ENCODE results near the gene SURF1.

SURF1 gene

DNA sequence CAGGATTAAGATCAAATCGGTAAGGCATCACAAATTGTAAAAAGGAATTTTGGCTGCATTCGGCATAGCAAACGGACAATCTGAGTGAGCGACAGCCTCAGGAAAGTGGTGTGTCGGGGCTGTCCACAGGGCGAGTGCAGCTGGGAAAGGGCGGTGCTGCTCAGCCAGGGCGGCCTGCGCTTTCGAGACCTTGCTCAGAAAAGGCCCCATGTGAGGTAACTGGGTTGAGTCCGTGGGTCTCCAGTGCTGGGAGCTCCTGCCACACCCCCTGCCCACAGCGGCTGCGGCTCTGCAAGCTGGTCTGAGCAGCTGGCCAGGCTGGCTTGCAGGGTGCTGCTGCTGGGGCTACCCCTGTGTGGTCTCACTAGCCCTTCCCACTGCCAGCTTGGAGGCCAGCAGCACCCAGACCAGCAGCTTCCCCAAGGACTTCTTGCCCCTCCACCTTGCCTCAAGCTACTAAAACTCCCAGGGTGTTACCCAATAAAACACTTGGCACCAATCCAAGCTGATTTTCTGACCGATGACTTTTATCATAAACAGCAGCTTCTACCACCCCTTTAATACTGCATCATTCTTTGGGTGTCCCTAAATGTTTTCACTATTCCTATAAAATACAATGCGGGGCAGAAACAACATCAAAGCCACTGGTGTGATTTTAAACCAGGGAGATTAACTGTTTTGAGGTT, 6.2 kb upstream of the SURF1 start:
- no peak for DNase-seq (ENCODE audit: low read depth)

DNA sequence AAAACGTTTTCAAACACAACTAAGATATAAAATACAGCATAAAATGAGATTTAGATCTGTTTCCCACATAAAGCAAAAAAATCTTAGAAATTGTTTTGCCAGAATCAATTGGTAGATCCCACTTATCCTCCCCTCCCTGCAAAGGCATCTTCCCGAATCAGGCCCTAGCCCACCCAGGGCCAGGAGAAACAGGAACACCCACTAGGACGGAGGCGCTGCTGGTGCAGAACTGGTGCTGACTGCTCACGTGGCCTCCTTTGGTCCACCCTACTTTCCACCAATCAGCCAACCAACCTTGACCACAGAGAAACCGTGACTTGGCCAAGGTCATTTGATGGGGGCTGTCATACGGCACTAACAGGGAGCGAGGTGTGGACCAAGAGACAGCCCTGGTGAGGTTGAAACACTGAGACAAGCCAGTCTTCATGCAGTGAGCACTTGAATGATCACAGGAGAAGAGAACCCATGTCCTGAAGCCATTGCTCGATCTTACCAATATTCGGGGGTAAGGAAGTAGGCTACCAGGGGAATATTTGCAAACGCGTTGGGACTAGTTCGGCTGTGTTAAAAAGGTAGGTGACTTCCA, 5.3 kb upstream of the SURF1 start:
- no peak for DNase-seq (ENCODE audit: low read depth)

DNA sequence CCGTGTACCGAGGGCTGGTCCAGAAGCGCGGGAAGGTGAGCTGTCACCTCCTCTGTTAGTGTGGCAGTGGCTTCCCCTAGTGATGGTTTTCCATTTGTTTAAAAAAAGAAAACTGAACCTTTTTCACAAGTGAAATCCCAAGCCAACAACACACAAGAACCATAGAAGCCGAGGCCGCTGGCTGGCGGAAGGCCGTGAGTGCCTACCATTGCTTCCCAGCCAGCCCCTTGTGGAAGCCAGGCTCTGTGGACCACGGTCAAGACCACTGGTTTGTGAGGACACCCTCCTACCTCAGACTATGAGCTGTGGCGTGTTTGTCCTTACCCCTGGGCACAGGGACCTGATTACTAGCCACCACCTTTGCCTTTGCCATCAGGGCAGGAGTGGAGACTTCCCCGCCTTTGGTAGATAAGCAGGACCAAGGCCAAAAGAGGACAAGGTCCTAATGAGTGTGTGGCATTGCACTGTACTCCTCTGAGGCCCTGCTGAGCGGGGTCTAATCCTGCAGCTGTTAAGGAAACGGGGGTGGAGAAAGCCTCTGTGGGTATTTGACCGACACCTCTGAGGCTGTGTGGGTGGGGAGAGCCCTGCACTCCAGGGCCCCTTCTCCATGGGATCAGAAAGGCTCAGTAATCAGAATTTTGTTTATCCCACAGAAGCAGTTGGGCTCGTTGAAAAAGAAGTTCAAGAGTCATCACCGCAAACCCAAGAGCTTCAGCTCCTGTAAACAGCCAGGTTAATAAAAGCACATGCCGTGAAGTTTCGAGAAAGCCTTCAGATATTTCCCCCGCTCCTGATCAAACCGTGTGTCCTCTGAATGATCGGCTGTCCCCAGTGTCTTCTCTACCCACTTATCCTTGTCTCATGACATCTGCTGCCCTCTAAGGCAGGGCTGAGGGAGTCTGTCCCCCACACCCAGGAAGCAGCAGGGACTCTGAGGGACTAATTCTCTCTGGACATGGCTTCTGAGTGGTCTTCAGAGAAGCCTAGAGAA, 4.4 kb upstream of the SURF1 start:
- no peak for DNase-seq (ENCODE audit: low read depth)

DNA sequence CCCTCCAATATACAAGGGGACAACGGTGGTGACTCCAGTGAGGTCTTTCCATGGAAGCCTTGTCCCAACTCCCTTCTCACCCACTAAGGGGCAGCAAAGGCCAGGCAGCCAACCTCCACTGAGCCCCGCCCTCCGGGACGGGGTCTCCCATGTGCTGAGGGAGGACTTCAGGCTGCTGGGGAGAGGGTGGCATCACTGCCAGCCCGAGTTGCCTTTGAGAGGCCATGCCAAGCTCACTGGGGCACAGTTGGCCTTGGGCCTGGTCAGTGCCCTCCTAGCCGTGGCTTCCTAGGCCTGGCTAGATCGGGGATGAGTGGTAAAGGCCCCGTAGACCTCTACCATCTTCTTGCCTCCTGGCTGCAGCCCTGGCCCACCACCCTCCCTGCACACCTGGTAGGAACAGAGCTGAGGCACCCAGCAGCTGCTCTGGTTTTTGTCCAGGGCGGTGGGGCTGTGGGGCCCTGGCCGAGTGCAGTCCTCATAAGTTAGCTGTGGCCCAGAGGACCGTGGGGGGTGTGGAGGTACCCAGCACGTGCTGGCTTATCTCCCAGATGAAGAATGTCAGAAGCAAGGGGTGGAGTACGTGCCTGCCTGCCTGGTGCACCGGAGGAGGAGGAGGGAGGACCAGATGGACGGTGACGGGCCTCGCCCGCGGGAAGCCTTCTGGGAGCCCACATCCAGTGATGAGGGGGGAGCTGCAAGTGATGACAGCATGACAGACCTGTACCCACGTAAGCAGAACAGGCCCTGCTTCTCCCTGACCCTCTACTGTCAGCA, 3.3 kb upstream of the SURF1 start:
- no peak for DNase-seq (ENCODE audit: low read depth)

DNA sequence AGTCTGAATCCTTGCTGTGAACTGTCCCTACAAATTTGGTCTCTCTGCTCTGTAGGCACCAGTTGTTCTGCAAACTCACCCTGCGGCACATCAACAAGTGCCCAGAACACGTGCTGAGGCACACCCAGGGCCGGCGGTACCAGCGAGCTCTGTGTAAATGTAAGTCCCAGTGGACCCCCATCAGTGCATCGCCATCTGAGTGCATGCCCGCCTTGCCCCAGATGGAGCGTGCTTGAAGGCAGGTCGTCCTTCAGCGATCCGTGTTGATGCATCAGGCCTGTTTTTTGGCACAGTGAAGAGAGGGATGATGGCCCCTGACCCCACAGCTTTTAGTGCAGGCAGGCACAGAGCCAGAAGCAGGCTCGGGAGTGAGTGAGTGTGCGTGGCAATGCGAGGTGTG, 1.4 kb upstream of the SURF1 start:
- DNase-seq (ENCODE audit: low read depth), result no peak

DNA sequence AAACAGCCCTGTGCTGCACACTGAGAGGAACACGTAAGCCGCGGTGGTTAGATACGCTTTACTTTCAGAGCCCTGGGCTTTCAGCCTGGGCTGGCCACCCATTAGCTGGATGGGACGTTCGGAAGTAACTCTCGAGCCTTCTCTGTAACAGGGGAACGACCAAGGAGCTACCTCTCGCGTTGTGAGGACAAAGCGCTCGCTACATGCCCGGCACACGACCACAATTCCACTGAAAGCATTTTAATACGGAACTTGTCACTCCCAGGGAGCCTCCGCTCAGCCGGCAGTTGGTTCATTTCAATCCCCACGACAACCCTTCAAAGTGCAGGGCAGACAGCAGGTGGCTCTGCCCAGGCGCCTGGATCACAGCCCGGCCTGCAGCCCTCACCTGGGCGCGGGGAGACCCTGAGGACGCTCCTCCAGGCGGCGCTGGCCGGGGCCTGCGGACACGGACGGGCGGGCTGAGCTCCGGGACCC, 368 bp downstream of the SURF1 start:
- no peak for DNase-seq (ENCODE audit: low read depth)

DNA sequence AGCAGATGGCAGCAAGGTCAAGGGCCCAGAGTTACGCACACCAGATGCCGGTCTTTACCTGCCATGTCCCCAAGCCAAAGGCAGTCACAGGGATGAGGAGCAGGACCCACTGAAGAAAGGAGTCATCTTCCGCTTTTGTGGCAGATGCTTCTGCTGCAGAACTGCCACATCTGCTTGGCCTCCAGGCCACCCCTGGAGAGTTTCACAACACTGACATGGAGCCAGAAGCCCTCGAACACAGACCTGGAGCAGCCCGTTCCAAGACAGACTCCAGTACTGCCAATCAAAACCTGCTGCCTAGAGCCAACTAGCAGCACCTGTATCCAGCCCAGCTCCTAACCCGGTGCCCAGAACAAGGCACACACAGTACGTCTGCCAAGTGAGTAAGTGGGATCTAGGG, 1.5 kb downstream of the SURF1 start:
- no peak for DNase-seq (ENCODE audit: low read depth)

DNA sequence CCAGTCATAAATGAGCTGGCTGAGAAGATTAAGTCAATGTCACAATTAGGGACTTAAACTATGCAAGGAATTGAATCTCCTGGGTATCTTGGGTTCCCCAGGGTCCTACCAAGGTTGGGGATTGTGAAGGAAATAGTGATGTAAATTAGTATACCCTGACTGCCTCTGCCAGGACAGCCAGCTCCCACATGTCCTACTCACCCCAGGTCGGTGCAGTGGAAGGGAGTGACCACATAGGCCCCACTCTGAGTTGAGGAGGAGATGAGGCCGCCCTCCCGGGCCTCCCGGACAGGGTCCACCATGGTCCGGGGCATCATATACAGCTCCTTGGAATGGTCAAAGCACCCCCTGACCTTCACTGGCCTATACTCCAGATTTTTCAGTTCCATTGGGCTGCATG, 2.7 kb downstream of the SURF1 start:
- DNase-seq (ENCODE audit: low read depth), result no peak

DNA sequence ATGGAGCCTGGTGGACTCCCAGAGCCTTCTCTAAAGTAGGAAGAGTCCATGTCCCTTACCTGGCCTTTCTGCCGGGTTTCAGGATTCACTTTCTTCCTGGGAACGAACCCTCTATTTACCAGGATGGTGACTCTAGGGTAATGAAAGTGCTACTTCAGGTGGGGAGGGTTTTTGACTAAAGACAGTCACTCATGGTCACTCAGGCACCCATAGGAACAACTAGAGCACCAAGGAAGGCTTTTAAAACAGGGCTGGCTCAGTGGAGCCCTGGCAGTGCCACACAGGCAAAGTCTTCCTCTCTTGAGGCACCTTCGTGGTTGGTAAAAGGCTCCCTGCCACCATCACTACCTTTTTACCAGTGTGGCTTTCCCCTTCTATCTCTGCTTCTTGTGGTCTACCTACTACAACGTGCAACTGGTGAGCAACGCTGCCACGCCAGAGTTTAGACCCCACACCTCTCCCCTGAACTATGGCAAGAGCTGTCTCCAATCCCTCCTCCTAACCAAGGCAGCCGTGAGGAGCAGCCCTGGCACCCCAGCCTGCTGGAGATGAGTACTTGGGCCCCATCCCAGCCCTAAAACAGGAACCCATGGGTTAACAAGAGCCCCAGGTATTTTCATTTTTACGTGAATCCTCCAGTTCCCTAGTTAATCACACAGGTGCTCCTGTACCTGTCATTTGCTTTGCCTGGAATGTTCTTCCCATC, 3.5 kb downstream of the SURF1 start:
- no peak for DNase-seq (ENCODE audit: low read depth)

DNA sequence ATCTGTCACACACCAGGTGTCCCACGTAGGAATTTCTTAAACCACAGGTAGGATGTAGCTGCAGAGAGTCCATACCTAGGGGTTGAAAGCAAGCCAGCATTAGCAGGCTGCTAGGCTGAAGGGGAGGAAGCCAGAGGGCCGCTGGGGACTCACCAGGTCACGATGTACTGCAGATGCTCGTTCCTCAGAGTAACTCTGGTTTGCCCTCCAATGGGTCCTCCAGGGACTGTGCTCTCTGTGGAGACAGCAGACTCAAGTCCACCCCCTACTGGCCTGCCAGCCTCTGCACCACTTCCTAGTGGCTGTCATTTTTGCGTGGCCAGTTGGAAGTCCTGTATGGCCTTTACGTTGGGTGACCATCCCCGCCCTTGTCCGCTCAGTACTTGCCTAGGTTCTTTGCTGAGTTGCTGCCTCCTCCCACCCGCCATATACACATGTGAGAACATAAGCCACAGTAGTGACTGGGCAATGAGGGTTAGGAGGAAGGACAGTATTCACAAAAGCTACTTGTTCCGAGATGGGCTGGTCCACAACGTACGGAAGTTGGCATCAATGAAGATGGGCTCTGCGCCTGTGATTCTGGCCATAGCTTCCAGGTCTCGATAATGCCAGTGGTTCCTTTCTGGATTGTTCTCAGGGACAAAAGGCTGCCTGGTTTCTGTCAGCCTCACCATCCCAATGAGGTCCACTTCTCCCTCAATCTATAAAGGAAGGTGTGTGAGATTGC, 4.2 kb downstream of the SURF1 start:
- no peak for DNase-seq (ENCODE audit: low read depth)

DNA sequence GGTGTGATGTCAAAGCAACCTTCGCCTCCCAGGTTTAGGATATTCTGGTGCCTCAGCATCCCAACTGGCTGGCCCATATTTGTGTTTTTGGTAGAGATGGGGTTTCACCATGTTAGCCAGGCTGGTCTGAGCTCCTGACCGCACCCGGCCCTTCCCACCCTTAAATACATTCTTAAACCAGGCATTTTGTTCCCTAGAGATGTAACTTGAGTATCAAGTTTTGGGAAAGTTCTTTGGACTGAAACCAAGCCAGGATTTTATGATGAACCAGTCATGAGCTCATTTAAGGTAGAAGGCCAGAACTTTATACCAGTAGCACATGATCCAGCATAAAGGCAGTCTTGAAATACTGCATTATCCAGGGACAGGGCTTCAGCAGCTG, 4.8 kb downstream of the SURF1 start:
- no peak for DNase-seq (ENCODE audit: low read depth)

DNA sequence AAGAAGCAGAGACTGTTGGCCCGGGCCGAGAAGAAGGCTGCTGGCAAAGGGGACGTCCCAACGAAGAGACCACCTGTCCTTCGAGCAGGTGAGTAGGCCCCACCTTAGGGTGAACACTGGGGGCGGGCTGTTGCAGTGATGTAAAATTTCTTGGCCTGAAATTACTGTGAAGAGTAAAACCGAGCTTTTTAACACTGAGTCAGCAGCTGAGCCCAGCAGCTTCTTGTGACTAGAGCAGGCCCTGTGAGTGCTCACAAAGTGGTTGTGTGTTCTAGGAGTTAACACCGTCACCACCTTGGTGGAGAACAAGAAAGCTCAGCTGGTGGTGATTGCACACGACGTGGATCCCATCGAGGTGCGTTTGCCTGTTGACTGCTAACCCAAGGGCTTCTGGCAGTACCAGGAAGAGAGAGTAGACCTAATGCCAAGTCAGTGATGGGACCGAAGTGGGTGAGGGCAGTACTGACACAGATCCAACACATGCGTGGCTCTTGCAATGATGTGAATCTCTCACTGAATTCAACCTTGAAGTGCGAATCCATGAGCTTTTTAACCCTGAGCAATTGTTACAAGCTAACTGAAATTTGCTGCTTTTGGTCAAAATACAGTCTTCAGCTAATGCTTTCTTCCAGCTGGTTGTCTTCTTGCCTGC, 6.2 kb downstream of the SURF1 start:
- no peak for DNase-seq (ENCODE audit: low read depth)

DNA sequence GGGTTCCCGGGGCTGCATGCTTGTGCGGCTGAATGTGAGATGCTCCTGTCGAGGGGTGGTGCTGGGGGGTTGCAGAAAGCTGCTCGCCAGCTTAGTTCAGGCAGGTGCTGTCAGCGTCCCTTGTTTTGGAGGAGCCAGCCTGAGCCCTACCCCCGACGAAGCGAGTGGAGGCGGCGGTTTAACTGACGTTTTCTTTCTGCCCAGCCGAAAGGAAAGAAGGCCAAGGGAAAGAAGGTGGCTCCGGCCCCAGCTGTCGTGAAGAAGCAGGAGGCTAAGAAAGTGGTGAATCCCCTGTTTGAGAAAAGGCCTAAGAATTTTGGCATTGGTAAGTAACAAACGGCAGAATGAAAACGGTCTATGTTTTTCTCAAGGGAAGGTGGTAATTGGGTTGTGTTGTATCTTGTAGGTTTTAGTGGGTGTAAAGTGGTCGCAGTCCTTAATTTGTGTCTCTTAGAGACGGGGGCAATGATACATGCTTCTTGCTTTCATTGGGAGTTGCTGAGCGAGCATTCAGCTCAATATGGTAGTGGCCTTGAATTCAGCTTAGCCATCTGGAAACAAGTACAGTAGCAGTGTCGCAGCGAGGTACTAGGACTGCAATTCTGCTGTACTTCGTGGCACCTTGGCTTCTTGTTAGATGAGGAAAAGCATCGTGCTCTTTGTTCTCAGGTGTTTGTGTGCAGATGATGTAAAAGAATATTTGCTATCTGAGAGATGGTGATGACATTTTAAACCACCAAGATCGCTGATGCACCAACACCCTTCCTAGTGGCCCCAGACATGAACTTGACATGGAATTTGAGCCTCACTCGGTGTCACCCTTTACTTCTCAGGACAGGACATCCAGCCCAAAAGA, 7.3 kb downstream of the SURF1 start:
- no peak for DNase-seq (ENCODE audit: low read depth)

DNA sequence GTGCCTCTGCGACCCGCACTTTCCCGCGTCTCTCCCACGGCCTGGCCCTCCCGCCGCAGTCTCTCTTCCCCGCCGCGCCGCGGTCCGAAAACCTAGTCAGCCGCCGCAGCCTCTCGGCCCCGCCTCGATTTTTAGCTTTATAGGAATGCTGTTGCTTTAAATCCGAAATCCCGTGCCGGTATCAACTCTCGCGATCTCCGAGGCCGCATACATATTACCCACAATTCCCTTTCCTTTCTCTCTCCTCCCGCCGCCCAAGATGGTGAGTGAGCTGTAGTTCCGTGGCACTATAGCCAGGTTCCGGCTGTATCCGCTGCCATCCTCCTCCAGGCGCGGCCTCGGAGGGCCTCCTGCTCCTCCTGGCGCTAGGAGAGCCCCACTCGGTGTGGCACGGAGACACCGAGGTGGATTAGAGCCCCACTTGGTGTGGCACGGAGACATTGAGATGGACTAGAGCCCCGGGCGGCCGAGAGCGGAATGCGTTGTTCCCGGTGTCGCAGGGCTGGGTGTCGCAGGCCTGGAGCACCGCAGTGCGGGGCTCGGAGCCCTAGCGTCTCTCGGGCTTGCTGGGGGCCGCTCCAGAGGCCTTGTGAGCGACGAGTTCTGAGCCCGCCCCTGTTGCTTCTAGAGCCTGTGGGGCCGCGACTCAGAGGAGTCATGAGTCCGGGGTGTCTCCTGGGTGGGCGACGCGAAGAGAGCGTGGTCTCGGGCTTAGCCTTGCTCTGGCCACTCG, 8.1 kb downstream of the SURF1 start, which contains the start of the genes MED22 and RPL7A:
MED22 (minus strand) TSS at position 147 of the 733 bp plus-strand sequence. CDS start 1,469 bp downstream, outside the sequence.
RPL7A (plus strand) TSS at position 234 of the 733 bp plus-strand sequence; CDS start at position 260, 26 bp downstream.
- peak; percentile 85 for DNase-seq (ENCODE audit: low read depth)

DNA sequence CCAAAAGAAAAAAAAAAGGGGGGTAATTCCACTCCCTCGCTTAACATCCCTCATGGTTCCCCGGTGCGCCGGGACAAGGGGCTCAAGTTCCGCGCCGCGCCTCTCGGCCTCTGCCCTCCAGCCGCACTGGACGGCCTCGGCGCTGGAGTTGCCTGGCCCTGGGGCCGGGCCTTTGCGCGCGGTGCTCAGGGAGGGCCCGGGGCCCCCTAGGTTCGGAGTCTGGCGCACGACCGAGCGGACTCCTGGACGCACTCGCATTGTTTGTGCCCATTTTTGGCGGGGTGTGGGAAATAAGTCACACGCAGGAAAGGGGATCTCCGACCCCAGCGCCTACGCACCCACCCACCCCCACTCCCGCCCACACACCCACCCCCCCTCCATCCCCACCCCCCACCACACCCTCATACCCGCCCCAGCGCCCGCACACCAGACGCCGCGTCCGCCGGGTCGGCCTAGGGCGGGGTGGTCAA, 8.7 kb downstream of the SURF1 start:
- DNase-seq (ENCODE audit: low read depth), result no peak

DNA sequence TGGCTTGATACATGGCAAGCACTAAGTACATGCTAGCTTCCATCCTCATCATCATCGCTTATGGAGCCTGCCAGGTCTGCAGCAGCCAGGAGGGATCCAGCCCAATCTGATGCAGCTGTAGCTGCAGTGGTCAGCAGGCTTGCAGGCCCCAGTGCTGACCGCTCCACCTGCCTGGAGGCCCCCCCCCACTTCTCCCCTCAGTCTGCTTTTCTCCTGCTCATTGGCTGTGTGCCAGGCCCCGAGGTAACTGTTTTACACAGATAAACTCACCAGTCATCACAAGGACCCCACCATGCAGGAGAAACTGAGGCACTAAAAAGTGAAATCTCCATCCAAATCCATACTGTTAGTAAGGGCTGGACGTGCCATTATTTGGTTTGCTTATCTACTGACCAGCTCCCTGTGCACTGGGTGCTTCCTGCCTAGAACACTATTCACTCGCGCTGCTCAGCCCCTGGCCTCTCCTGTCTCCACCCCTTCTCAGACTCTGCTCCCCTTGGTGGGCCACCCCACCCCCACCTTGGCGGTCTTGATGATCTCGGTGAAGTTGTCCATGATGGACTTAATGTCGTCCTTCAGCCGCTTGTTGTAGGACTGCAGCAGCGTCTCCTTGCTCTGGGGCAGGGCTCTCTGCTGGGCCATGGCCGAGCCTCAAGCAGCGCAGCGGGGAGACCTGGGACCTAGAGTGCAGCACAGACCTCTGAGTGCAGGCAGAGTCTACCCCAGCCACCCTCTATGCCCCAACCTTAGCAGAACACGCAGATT, 10.1 kb downstream of the SURF1 start:
- DNase-seq (ENCODE audit: low read depth), result no peak

DNA sequence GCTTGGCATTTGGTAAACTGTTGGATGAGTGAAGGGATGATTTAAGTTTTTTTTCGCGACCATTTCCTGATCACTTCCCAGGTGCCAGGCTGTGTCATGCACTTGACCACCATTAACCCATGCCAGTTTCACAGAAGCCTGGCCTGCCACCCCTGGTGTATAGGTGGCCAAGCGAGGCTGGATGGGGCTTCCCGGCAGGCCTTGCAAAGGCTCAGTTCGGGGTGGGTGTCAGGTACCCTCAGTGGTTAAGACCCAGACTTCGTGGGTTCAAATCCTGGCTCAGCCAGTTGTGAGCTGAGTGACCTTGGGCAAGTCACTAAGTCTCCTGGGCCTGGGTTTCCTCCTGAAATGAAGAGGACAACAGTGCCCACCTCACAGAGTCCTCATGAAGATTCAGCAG, 10.7 kb downstream of the SURF1 start:
- DNase-seq (ENCODE audit: low read depth), result no peak
